ENCODE results near the gene ALCAM. TPM values are rescaled to one million over a fixed set of nuclear protein-coding genes. Genes with fewer than 3 reads are reported as not detected.

The ALCAM gene
- total and polyA plus RNA-seq, 9 donors: 7.4 to 29.5 (median 10.8) TPM

GRCh38 chr3:105518203-105518602 lies 151.5 kb downstream of the ALCAM start:
- Histone ChIP-seq H3K36me3 (ENCODE audit: control insufficient read depth, insufficient read depth, low read length) (no peaks in the 10 kb centered on the region), H3K4me3 (ENCODE audit: low read length) (no peak overlapping the region), H3K27me3 (ENCODE audit: control insufficient read depth, insufficient read depth, low read length) (no peaks in the 10 kb centered on the region), H3K9me3 (replicated peaks; ENCODE audit: control insufficient read depth, low read depth, low read length) (no peaks in the 10 kb centered on the region), H3K4me1 (ENCODE audit: control insufficient read depth, insufficient read depth, low read length) (no peaks in the 10 kb centered on the region), H3K27ac (ENCODE audit: low read length) (no peak overlapping the region)
- DNase-seq: no peak

DNA sequence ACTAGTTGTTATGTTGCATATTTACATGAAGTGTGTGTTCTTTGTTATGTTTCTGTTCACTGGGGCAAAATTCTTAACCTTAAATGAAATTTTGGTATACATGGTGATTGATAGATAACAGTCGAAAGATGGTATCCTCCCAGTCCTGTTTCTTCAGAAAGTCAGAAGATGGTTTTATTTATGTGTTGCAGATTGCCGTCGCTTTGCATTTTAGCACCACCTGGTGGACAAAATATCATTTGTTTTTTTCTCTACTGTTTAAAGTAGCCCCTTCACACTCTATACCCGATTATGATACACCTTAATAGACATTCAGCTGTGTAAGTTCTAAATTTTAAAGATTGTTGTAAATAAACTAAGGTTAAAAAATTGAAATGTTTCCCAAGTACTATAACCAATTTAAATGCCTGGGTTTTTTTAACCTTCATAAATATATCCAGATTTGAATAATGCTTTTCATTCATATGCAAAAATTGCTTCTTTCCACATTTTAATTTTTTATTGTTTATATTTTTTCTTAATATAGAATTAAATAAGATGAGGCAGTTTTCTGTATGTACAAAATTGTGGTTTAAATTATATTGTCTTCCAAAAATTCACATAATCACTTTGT lies 152.2 kb downstream of the ALCAM start:
- H3K36me3 ChIP-seq (ENCODE audit: control insufficient read depth, insufficient read depth, low read length): no peaks in the 10 kb centered on the region
- no CpG with 5 or more reads among the region's 4 CpGs for WGBS (ENCODE audit: insufficient coverage)
- H3K4me1 ChIP-seq (ENCODE audit: control insufficient read depth, insufficient read depth, low read length): no peaks in the 10 kb centered on the region
- H3K9me3 ChIP-seq (replicated peaks; ENCODE audit: control insufficient read depth, low read depth, low read length): no peaks in the 10 kb centered on the region
- peak; percentile 67 for DNase-seq
- H3K4me3 ChIP-seq (ENCODE audit: low read length): no peak overlapping the region
- H3K27me3 ChIP-seq (ENCODE audit: control insufficient read depth, insufficient read depth, low read length): no peaks in the 10 kb centered on the region
- H3K27ac ChIP-seq (ENCODE audit: low read length): no peak overlapping the region

GRCh38 chr3:105521770-105522169 lies 155.1 kb downstream of the ALCAM start:
- H3K4me1 ChIP-seq (ENCODE audit: control insufficient read depth, insufficient read depth, low read length): no peaks in the 10 kb centered on the region
- DNase-seq: no peak
- H3K36me3 ChIP-seq (ENCODE audit: control insufficient read depth, insufficient read depth, low read length): no peaks in the 10 kb centered on the region
- H3K4me3 ChIP-seq (ENCODE audit: low read length): no peak overlapping the region
- H3K9me3 ChIP-seq (replicated peaks; ENCODE audit: control insufficient read depth, low read depth, low read length): no peaks in the 10 kb centered on the region
- no CpG with 5 or more reads among the region's 2 CpGs for WGBS (ENCODE audit: insufficient coverage)
- H3K27ac ChIP-seq (ENCODE audit: low read length): no peak overlapping the region
- H3K27me3 ChIP-seq (ENCODE audit: control insufficient read depth, insufficient read depth, low read length): no peaks in the 10 kb centered on the region

- WGBS (ENCODE audit: insufficient coverage): no CpG with 5 or more reads among the region's 1 CpG
- Histone ChIP-seq H3K27me3 (ENCODE audit: control insufficient read depth, insufficient read depth, low read length) (no peaks in the 10 kb centered on the region), H3K9me3 (replicated peaks; ENCODE audit: control insufficient read depth, low read depth, low read length) (no peaks in the 10 kb centered on the region), H3K36me3 (ENCODE audit: control insufficient read depth, insufficient read depth, low read length) (no peaks in the 10 kb centered on the region), H3K27ac (ENCODE audit: low read length) (no peak overlapping the region), H3K4me3 (ENCODE audit: low read length) (no peak overlapping the region), H3K4me1 (ENCODE audit: control insufficient read depth, insufficient read depth, low read length) (no peaks in the 10 kb centered on the region)
- DNase-seq: no peak
These were observed 156.8 kb downstream of the ALCAM start for GRCh38 chr3:105523501-105523900.

DNA sequence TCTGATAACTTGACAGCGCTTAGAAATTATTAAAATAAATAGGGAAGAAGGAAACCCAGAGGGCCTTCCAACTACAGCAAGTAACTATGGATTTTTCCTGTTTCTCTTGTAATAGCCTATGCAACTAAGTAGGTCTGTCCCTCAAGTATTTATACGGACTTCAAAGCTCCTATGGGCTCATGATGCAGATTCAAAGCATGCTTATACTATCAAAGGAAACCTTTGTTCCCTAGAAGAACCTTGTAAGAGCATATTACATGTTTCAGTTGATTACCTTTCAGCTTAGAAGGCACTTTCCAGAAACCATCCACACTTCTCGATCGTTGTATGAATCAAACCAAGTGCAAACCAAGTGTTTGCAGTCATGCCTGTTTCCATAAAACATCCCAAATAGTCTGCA lies 158.8 kb downstream of the ALCAM start:
- Histone ChIP-seq H3K4me1 (ENCODE audit: control insufficient read depth, insufficient read depth, low read length) (no peaks in the 10 kb centered on the region), H3K27me3 (ENCODE audit: control insufficient read depth, insufficient read depth, low read length) (no peaks in the 10 kb centered on the region), H3K9me3 (replicated peaks; ENCODE audit: control insufficient read depth, low read depth, low read length) (no peaks in the 10 kb centered on the region), H3K27ac (ENCODE audit: low read length) (no peak overlapping the region), H3K4me3 (ENCODE audit: low read length) (no peak overlapping the region), H3K36me3 (ENCODE audit: control insufficient read depth, insufficient read depth, low read length) (no peaks in the 10 kb centered on the region)
- DNase-seq: no peak
- no CpG with 5 or more reads among the region's 4 CpGs for WGBS (ENCODE audit: insufficient coverage)

GRCh38 chr3:105526360-105527111 lies 159.8 kb downstream of the ALCAM start:
- WGBS (ENCODE audit: insufficient coverage): no CpG with 5 or more reads among the region's 4 CpGs
- Histone ChIP-seq H3K27me3 (ENCODE audit: control insufficient read depth, insufficient read depth, low read length) (no peaks in the 10 kb centered on the region), H3K36me3 (ENCODE audit: control insufficient read depth, insufficient read depth, low read length) (no peaks in the 10 kb centered on the region), H3K4me3 (ENCODE audit: low read length) (no peak overlapping the region), H3K9me3 (replicated peaks; ENCODE audit: control insufficient read depth, low read depth, low read length) (no peaks in the 10 kb centered on the region), H3K27ac (ENCODE audit: low read length) (no peak overlapping the region), H3K4me1 (ENCODE audit: control insufficient read depth, insufficient read depth, low read length) (no peaks in the 10 kb centered on the region)
- no peak for DNase-seq

DNA sequence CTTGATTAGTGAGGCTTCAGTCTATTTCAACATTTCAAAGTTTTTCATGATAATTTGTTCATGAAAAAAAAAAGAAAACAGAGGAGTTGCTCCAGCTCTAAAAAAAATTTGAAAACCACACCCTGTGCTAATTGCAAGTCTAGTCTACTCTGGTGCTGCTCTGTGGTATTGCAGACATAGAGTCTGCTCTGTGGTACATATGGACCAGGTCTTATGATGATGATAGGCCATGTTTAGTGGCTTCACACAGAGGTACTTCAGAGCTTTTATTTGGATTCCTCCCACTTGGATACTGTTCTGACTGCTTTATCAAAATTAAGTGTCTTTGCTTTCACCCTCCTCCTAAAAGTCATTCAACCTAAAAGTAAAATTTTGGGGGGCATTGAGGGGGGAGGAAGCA lies 160.8 kb downstream of the ALCAM start:
- Histone ChIP-seq H3K27me3 (ENCODE audit: control insufficient read depth, insufficient read depth, low read length) (no peaks in the 10 kb centered on the region), H3K27ac (ENCODE audit: low read length) (no peak overlapping the region), H3K4me3 (ENCODE audit: low read length) (no peak overlapping the region), H3K36me3 (ENCODE audit: control insufficient read depth, insufficient read depth, low read length) (no peaks in the 10 kb centered on the region), H3K4me1 (ENCODE audit: control insufficient read depth, insufficient read depth, low read length) (no peaks in the 10 kb centered on the region), H3K9me3 (replicated peaks; ENCODE audit: control insufficient read depth, low read depth, low read length) (no peaks in the 10 kb centered on the region)
- DNase-seq: no peak

- Histone ChIP-seq H3K9me3 (replicated peaks; ENCODE audit: control insufficient read depth, low read depth, low read length) (no peaks in the 10 kb centered on the region), H3K4me1 (ENCODE audit: control insufficient read depth, insufficient read depth, low read length) (no peaks in the 10 kb centered on the region), H3K4me3 (ENCODE audit: low read length) (no peak overlapping the region), H3K36me3 (ENCODE audit: control insufficient read depth, insufficient read depth, low read length) (no peaks in the 10 kb centered on the region), H3K27ac (ENCODE audit: low read length) (no peak overlapping the region), H3K27me3 (ENCODE audit: control insufficient read depth, insufficient read depth, low read length) (no peaks in the 10 kb centered on the region)
- WGBS (ENCODE audit: insufficient coverage): no CpG with 5 or more reads among the region's 3 CpGs
- no peak for DNase-seq
These were observed 161.2 kb downstream of the ALCAM start for GRCh38 chr3:105527949-105528348.

- no peaks in the 10 kb centered on the region for H3K4me1 ChIP-seq (ENCODE audit: control insufficient read depth, insufficient read depth, low read length)
- no peak for DNase-seq
- H3K36me3 ChIP-seq (ENCODE audit: control insufficient read depth, insufficient read depth, low read length): no peaks in the 10 kb centered on the region
- no peaks in the 10 kb centered on the region for H3K9me3 ChIP-seq (replicated peaks; ENCODE audit: control insufficient read depth, low read depth, low read length)
- no peak overlapping the region for H3K4me3 ChIP-seq (ENCODE audit: low read length)
- no peak overlapping the region for H3K27ac ChIP-seq (ENCODE audit: low read length)
- H3K27me3 ChIP-seq (ENCODE audit: control insufficient read depth, insufficient read depth, low read length): no peaks in the 10 kb centered on the region
- no CpG with 5 or more reads among the region's 2 CpGs for whole genome bisulfite sequencing (ENCODE audit: insufficient coverage)
These were observed 162.2 kb downstream of the ALCAM start for GRCh38 chr3:105528955-105529354.

DNA sequence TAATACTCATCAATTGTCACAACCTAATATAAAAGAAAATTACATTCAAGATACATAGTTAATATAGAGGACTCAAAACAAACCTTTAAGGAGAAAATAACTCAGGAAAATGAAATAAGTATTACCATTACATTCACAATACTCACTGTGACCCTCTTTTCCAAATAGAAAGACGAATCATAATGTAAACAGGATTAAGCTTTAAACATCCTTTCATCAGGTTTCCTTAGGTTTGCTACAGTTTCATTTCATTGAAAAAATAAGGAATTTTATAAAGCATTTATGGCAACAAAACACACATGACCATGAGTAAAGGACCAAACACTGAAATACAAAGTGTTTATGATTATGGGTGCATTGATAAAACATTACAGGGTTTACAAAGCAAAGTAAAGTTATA lies 162.7 kb downstream of the ALCAM start:
- Histone ChIP-seq H3K4me3 (ENCODE audit: low read length) (no peak overlapping the region), H3K36me3 (ENCODE audit: control insufficient read depth, insufficient read depth, low read length) (no peaks in the 10 kb centered on the region), H3K27me3 (ENCODE audit: control insufficient read depth, insufficient read depth, low read length) (no peaks in the 10 kb centered on the region), H3K4me1 (ENCODE audit: control insufficient read depth, insufficient read depth, low read length) (no peaks in the 10 kb centered on the region), H3K9me3 (replicated peaks; ENCODE audit: control insufficient read depth, low read depth, low read length) (no peaks in the 10 kb centered on the region), H3K27ac (ENCODE audit: low read length) (no peak overlapping the region)
- DNase-seq: no peak
- WGBS (ENCODE audit: insufficient coverage): no CpG with 5 or more reads among the region's 1 CpG

DNA sequence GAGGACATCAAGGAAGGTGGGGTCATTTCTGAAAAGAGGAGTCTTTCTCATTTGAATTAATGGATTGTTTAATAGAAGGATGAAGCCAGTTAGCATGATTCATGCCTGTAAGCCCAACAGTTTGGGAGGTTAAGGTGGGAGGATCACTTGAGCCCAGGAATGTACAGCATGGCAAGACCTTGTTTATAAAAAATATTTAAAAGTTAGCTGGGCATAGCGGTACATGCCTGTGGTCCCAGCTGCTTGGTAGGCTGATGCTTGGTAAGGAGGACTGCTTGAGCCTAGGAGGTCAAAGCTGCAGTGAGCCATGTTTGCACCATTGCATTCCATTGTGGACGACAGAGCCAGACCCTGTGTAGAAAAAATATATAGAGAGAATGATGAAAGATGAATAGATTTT lies 165.5 kb downstream of the ALCAM start:
- H3K36me3 ChIP-seq (ENCODE audit: control insufficient read depth, insufficient read depth, low read length): no peaks in the 10 kb centered on the region
- WGBS (ENCODE audit: insufficient coverage): 100% methylated on average over 1 of the region's 2 CpGs
- H3K9me3 ChIP-seq (replicated peaks; ENCODE audit: control insufficient read depth, low read depth, low read length): no peaks in the 10 kb centered on the region
- DNase-seq: no peak
- no peaks in the 10 kb centered on the region for H3K27me3 ChIP-seq (ENCODE audit: control insufficient read depth, insufficient read depth, low read length)
- H3K27ac ChIP-seq (ENCODE audit: low read length): no peak overlapping the region
- no peaks in the 10 kb centered on the region for H3K4me1 ChIP-seq (ENCODE audit: control insufficient read depth, insufficient read depth, low read length)
- no peak overlapping the region for H3K4me3 ChIP-seq (ENCODE audit: low read length)

Data from muscle of leg (tissue), 11 donors.